Adrenal gland (tissue), 12 donors: ENCODE results near the gene FOXP2. TPM values are rescaled to one million over a fixed set of nuclear protein-coding genes. Genes with fewer than 3 reads are reported as not detected.
A peak's percentile ranks its signal among the peaks of the same experiment; 100 is the strongest.

Experiments used
- DNase-seq, 7 donors: peaks; one replicate each; pipeline ENCODE4 v3.0.0-alpha.2; 2019 to 2020
- H3K27ac ChIP-seq, 5 donors: fragments of 200-600 bp; sonication (generic) in 4 of 5; 1 replicate in 3 of 5; 2 replicates in 2 of 5; pipeline versions ENCODE4 v1.5.1 to v1.8.0; 2016 to 2020; ENCODE audit warnings: mild to moderate bottlenecking in 1 of 5
- H3K27me3 ChIP-seq: fragments of 200-600 bp; 2 replicates; pipeline ENCODE4 v1.8.0; 2021
- H3K36me3 ChIP-seq, 2 donors: fragments of 200-600 bp; replicated peaks in 1 of 2; 1 replicate in 1 of 2; 2 replicates in 1 of 2; pipeline versions ENCODE4 v1.5.1 to v1.8.0; 2018 to 2022
- H3K4me1 ChIP-seq, 2 donors: fragments of 200-600 bp; replicated peaks in 1 of 2; 1 replicate in 1 of 2; 2 replicates in 1 of 2; pipeline versions ENCODE4 v1.5.1 to v1.8.0; 2018 to 2021
- H3K4me3 ChIP-seq, 4 donors: fragments of 200-600 bp; sonication (generic) in 3 of 4; one replicate each; pipeline ENCODE4 v1.5.1; 2016 to 2018
- H3K9me3 ChIP-seq, 3 donors: fragments of 200-600 bp; sonication (generic) in 1 of 3; replicated peaks in 1 of 3; 1 replicate in 2 of 3; 2 replicates in 1 of 3; pipeline versions ENCODE4 v1.5.1 to v1.8.0; 2016 to 2021
- POLR2A ChIP-seq, 2 donors: fragments of 450-650 bp; IDR thresholded peaks; one replicate each; pipeline ENCODE4 v1.6.1; 2017; ENCODE audit warnings: antibody characterized with exemption in 2 of 2, mild to moderate bottlenecking in 2 of 2, moderate library complexity in 1 of 2
- WGBS, 4 donors: extraction: QIAGEN DNeasy Blood & Tissue Kit in 2 of 4; methylation state at CpG; one replicate each; pipeline versions ENCODE4 v1.1.5 to v1.1.7; 2013 to 2017; 5-methylcytosine and 5-hydroxymethylcytosine counted together
- intact Hi-C, 2 donors: fragments of 100-400 bp; cut with DNase I; formaldehyde crosslinking; loops; one replicate each; pipeline versions ENCODE4 v1.14.1 to v1.15.0; 2022 to 2023
- polyA plus RNA-seq, 3 donors: library from polyadenylated mRNA; stranded (reverse); fragments of 200-250 nt in 2 of 3; fragments of 350-450 nt in 1 of 3; fragmentation: Illumina TruSeq in 1 of 3; extraction: RNeasy Lipid Tissue Mini Kit (QIAGEN cat#74804) in 1 of 3; gene quantifications; one replicate each; pipeline ENCODE4 v1.2.3, GENCODE V29; 2013 to 2014
- total RNA-seq, 9 donors: library from RNA; depleted of rRNA in 4 of 9; stranded (reverse); fragments of >200 nt in 4 of 9; fragments of 120-200 nt in 1 of 9; fragmentation: NEBNext Ultra II Directional in 1 of 9; extraction: Animal tissue kit (Norgen Biotek cat#: 25700) in 1 of 9; gene quantifications; one replicate each; pipeline versions ENCODE4 v1.1.0 to v1.2.4, GENCODE V29; 2013 to 2023
- TF ChIP-seq, protein P1 (sequence below), 6 experiments: fragments of 450-650 bp in 4 of 6; fragments of 200-600 bp in 2 of 6; sonication (generic) in 1 of 6; IDR thresholded peaks; 1 replicate in 5 of 6; 2 replicates in 1 of 6; pipeline versions ENCODE4 v1.5.1 to v1.8.0; 2016 to 2021; ENCODE audit warnings: antibody characterized with exemption in 6 of 6, mild to moderate bottlenecking in 2 of 6, moderate library complexity in 1 of 6
- donor health status: healthy with polysubstance abuse.
- donor health status: Bipolar disorder and iron deficiency.
- donor health status: DM: yes; HTN: yes; CAD: no.
- donor health status: DM: no; HTN: no; CAD: no.
- donor health status: DM: no; HTN: no; CAD: no.
- donor health status: DM: yes; HTN: yes; CAD: no.

FOXP2 gene
- total and polyA plus RNA-seq, 12 donors, result 1.1 to 14.5 (median 2.7) TPM

DNA sequence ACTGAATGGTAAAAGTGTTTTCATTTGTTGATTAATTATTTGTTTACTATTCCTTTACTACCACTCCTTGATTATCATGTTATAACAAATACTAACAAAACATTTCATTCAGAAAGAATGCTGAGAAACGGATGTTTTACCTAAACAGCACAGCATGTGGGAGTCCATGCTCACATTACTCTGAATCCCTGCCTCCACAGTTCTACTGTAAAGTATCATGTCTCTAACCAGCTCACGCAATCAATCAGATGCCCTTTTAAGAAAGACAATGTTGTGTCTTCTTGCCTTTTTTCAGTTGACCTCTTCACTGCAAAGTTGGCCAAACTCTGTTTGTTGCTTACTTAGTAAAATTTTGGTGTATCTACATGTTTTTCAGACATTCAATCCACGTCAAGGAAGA lies 274.8 kb downstream of the FOXP2 start:
- Histone ChIP-seq H3K9me3 (no peaks in the 10 kb centered on the region), H3K27me3 (no peaks in the 10 kb centered on the region), H3K4me1 (no peaks in the 10 kb centered on the region), H3K36me3 (no peaks in the 10 kb centered on the region), H3K4me3 (no peak overlapping the region), H3K27ac (no peak overlapping the region)
- intact Hi-C loops, result no loop called here
- TF ChIP-seq, protein P1, sequence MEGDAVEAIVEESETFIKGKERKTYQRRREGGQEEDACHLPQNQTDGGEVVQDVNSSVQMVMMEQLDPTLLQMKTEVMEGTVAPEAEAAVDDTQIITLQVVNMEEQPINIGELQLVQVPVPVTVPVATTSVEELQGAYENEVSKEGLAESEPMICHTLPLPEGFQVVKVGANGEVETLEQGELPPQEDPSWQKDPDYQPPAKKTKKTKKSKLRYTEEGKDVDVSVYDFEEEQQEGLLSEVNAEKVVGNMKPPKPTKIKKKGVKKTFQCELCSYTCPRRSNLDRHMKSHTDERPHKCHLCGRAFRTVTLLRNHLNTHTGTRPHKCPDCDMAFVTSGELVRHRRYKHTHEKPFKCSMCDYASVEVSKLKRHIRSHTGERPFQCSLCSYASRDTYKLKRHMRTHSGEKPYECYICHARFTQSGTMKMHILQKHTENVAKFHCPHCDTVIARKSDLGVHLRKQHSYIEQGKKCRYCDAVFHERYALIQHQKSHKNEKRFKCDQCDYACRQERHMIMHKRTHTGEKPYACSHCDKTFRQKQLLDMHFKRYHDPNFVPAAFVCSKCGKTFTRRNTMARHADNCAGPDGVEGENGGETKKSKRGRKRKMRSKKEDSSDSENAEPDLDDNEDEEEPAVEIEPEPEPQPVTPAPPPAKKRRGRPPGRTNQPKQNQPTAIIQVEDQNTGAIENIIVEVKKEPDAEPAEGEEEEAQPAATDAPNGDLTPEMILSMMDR (IDR thresholded peaks at IDR 0.05), result no peak
- no peak for TF ChIP-seq POLR2A (IDR thresholded peaks at IDR 0.05)
- WGBS, 4 donors, result 78 to 85% (median 81%) methylated on average over 3 of the region's 3 CpGs
- no peak for DNase-seq

DNA sequence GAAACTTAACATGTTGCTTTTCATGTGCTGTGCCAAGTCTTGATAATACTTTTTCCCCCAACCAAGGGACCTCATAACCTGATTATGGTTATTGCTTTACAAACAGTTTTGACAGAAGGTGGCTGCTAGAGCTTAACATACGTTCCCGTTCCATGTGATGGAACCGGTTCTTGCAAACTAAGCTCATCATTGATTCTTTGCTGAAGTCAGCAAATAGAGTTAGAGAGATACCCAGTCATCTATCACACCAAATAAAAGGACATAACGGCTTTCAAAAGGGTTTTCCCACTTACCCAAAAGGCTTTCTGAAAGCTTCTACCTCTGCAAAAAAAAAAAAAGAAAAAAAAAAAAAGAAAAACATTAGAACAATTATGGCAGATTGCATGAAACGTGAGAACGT lies 277.0 kb downstream of the FOXP2 start:
- intact Hi-C loops, result no loop called here
- H3K9me3 ChIP-seq, result no peaks in the 10 kb centered on the region
- no peaks in the 10 kb centered on the region for H3K36me3 ChIP-seq
- no peak overlapping the region for H3K27ac ChIP-seq
- H3K4me3 ChIP-seq, result no peak overlapping the region
- H3K4me1 ChIP-seq, result no peaks in the 10 kb centered on the region
- TF ChIP-seq, protein P1 (IDR thresholded peaks at IDR 0.05), result no peak
- no peak for TF ChIP-seq POLR2A (IDR thresholded peaks at IDR 0.05)
- no peaks in the 10 kb centered on the region for H3K27me3 ChIP-seq
- WGBS, 4 donors, result 84 to 94% (median 88%) methylated on average over 6 of the region's 6 CpGs
- no peak for DNase-seq

DNA sequence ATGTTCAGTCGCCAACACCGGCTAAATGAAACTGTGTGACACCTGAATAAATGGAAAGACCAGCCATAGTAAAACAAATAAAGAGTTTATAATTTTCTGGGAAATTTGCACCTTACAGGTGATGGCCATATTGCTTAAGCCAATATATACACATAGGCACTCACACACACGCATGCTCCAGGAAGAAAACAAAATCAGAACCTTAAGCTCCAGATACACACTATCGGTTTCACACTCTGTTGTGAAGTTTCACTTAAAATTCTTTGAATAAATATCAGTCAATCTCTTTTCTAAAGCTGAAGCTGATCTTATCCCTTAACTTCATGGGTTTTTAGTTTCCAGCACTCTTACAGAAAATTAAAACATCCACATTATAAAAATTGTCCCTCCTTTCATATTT lies 280.6 kb downstream of the FOXP2 start:
- intact Hi-C loops, result no loop called here
- TF ChIP-seq, protein P1 (IDR thresholded peaks at IDR 0.05), result no peak
- TF ChIP-seq POLR2A (IDR thresholded peaks at IDR 0.05), result no peak

DNA sequence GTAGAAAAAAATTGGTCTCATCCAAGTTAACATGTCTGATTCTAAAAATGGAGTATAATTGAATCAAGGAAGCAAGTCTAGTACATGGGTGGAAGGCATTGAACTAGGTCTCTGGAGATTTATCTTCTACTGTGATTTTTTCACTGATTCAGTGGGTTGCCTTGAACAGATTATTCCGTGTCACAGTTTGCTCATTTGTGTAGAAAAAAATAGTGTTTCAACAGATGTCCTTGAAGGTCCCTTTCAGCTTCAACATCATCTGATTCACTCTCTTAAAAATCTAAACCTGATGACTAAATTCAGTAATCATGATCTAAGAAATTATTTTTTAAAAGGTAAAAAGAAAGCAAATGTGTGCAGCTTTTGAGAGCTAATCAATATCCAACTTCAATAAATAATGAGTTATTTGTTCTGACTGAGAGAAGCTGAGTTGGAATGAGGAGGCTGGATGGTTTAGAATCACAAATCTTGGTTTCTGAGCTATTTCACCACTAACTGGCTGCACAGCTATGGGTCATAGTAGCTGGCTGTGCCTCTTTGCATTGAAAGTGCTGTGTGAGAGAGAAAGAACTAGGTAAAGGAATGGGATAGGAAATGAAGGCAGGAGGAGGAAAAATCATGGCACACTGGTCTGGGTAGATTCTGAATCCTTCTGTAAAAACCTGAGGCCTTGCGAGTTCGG lies 285.8 kb downstream of the FOXP2 start:
- H3K27me3 ChIP-seq, result no peaks in the 10 kb centered on the region
- no peaks in the 10 kb centered on the region for H3K36me3 ChIP-seq
- WGBS, 4 donors, result 77 to 80% (median 79%) methylated on average over 3 of the region's 3 CpGs
- no peak for TF ChIP-seq POLR2A (IDR thresholded peaks at IDR 0.05)
- TF ChIP-seq, protein P1 (IDR thresholded peaks at IDR 0.05), result no peak
- H3K4me1 ChIP-seq, result peaks cover 0 to 14% of the 10 kb centered on the region in 2 donors
- H3K9me3 ChIP-seq, result no peaks in the 10 kb centered on the region
- intact Hi-C loops, result no loop called here
- no peak overlapping the region for H3K4me3 ChIP-seq
- no peak for DNase-seq
- H3K27ac ChIP-seq, result peak overlapping the region in 3 of 5 donors; percentile 39 to 48 (median 47)

More for the DNA sequence above, 280.6 kb downstream of the FOXP2 start:
- H3K9me3 ChIP-seq, result no peaks in the 10 kb centered on the region
- H3K4me3 ChIP-seq, result no peak overlapping the region
- H3K4me1 ChIP-seq, result peaks cover 0 to 4% of the 10 kb centered on the region in 2 donors
- 89 to 93% (median 91%) methylated on average over 4 of the region's 4 CpGs for WGBS, 4 donors
- H3K27me3 ChIP-seq, result no peaks in the 10 kb centered on the region
- H3K36me3 ChIP-seq, result no peaks in the 10 kb centered on the region
- no peak for DNase-seq
- no peak overlapping the region for H3K27ac ChIP-seq
